GM10266 (cell line): ENCODE data around the gene BIRC5.

Experiments used
- DNase-seq: peaks from one replicate; pipeline ENCODE4 v3.0.0; 2012; ENCODE audit errors: extremely low spot score
- TF ChIP-seq, protein P1 (sequence below): IDR thresholded peaks from 2 replicates; pipeline ENCODE4 v1.5.1; 2012; ENCODE audit warnings: mild to moderate bottlenecking, low read depth; ENCODE audit not compliant: control insufficient read depth, insufficient read depth; ENCODE audit errors: missing control alignments

The BIRC5 gene

DNA sequence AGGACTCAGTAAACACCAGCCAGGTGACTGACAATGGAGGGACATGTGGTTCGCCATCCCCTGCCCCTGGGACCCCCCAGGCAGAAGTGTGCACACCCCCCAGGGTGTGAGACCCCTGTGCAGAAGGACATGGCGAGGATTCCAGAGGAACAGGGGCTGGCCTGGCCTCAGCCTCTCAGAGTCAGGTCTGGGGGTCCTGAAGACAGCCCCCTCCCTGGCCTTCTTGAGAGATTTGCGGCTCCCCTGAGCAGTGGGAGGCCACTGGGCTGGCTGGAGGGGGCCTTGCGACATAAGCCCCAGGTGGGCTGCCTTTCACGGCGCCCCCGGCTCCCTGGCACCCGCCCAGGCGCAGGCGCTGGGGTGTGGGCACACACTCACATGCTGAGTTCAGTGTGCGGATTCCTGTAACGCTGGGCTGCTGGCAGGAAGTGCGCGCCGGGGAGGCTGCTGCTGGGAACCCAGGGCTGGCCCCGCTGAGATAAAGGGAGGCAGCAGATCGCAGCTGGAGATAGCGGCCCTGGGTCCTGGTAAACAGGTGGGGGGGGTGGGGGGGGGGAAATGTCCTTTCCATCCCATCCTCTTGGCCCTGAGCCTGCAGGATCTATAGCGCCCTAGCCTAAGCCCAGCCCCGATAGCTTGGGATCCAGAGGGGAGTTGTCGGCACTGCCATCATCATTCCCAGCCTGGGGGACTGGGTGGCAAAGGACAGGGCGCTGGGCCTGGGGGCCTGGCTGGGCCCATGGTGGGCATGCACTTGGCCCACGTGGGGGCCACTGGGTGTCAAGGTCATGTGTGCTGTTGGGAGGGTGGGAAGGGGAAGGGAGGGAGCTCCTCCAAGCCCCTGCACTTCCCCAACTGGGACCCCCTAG lies 44.5 kb downstream of the BIRC5 start:
- DNase-seq, result no peak
- TF ChIP-seq, protein P1, sequence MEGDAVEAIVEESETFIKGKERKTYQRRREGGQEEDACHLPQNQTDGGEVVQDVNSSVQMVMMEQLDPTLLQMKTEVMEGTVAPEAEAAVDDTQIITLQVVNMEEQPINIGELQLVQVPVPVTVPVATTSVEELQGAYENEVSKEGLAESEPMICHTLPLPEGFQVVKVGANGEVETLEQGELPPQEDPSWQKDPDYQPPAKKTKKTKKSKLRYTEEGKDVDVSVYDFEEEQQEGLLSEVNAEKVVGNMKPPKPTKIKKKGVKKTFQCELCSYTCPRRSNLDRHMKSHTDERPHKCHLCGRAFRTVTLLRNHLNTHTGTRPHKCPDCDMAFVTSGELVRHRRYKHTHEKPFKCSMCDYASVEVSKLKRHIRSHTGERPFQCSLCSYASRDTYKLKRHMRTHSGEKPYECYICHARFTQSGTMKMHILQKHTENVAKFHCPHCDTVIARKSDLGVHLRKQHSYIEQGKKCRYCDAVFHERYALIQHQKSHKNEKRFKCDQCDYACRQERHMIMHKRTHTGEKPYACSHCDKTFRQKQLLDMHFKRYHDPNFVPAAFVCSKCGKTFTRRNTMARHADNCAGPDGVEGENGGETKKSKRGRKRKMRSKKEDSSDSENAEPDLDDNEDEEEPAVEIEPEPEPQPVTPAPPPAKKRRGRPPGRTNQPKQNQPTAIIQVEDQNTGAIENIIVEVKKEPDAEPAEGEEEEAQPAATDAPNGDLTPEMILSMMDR, result no peak

DNA sequence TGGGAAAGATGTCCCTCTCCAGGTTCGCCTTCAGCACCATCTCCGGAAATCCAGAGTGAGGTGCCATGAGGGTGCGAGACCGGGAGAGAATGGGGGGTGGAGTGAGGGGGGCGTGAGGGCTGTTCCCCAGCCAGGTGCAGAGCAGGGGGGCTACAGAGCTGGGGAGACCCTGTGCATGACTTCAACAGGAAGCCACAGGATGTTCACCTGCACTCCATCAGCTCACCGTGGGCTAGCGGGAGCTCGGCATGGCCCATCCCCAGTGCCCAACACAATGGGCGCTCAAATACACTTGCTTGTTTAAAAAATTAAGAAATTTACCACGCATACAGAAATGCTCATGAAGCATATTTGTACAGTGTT lies 45.1 kb downstream of the BIRC5 start:
- DNase-seq, result no peak

DNA sequence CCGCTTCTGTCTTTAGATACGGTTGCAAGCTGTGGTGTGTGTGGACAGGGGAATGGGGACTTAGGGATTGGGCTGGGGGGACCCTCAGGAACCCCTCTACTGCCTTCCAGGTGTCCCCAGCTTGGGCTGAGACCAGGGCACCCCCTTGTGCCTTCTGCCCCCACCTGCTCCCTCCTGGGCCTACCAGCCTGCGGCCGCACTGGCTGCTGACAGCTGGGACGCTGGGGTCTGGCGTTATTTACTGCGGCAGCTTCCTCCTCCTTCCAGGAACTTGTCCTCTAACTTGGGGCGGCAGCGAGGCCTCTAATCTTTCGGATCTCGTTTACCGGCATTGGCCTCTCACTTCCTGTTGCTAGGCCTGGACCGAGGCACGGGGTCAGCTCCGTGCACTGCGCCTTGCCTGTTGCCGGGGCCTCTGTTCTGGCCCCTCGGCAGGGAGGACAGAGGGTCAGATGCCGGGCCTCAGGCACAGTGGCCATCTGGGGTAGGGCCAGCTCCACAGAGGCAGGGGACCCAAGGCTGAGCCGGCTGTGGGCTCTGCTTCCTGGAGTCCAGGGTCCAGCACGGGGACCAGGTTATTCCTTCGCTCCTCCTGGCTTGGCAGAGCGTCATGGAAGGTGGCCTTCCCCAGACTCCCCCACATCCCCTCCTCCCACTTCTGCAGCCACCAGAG lies 49.1 kb downstream of the BIRC5 start:
- TF ChIP-seq, protein P1, result no peak
- no peak for DNase-seq

More for the DNA sequence above, 45.1 kb downstream of the BIRC5 start:
- TF ChIP-seq, protein P1, result no peak

DNA sequence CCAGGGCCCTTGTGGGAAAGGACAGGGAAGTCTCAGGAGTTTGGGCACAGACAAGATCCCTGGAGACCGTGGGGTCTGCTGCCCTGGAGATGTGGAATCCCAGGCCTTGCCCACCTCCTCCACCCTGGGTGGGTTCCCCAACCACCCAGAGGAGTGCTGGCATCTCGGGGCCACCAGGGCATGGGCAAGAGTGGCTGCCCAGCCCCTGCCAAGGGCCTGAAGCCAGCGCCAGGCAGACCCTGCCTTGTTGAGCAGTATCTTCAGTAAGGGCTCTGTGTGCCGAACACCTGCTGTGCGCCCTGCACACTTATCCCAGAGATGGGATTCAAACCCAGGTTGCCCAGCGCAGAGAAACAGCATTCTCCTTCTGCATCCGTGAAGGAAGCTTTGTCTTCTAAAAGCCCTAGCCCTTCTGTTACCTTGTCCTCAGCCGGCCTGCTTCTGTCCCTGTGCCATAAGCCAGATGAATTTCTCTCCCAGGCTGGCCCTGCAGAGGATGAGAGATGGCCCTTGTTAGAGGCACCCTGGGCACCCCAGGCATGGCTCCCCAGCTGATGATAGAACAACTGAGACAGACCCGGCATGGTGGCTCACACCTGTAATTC lies 49.8 kb downstream of the BIRC5 start:
- no peak for DNase-seq
- TF ChIP-seq, protein P1, result no peak

DNA sequence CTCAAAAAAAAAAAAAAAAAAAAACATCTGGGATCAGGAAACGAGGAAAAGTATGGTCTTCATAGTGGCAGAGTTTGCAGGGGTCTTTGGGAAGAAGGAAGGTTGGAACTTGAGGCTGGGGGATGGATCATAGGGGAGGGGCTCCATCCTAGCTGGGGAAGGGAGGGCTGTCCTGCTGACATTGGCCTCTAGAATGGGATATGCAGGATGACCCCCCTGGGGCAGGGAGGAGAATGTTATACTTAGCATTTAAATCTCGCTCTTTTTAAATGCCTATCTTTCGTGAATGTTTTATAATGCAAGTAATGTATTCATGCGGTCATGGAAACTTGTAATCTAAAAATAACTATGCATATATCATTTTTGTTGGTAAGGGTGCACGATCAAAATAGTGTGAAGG lies 50.5 kb downstream of the BIRC5 start:
- TF ChIP-seq, protein P1, result no peak
- no peak for DNase-seq

DNA sequence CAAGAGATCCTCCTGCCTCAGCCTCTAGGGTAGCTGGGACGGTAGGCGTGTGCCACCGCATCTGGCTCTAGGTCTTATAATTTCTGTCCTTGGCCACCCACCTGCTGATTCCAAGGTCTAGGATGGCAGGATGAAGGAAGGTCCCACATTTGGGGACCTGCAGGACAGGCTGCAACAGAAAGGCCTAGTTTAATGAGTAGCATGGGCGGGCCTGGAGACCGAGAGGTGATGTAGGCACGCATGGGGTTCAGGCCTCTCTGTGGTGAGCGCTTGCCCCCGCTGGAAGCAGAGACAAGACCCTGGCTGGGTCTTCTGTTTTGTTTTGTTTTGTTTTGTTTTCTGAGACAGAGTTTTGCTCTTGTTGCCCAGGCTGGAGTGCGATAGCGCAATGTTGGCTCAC lies 51.1 kb downstream of the BIRC5 start:
- TF ChIP-seq, protein P1, result no peak
- DNase-seq, result no peak
